HG03095 (cell line): ENCODE data around the gene ABI2.
"Not testable (repeated sequence)": the region's sequence is repeated elsewhere in the genome, so short reads cannot be mapped to it uniquely, and the experiment has no call there.

Experiments used
- ATAC-seq: cut with Tn5 transposase; IDR thresholded peaks from one replicate; pipeline ENCODE4 v1.9.1; 2021; ENCODE audit warnings: moderate library complexity; ENCODE audit not compliant: unreplicated experiment

The ABI2 gene

GRCh38 chr2:203327901-203328759, at the start of gene ABI2:
TSS of gene ABI2 (plus strand) at chr2:203328394. CDS start at chr2:203328515, 121 bp downstream.
- ATAC-seq: peak; percentile 55

GRCh38 chr2:203279288-203279687, 48.9 kb upstream of the ABI2 start:
- ATAC-seq: no peak

GRCh38 chr2:203280428-203281064, 47.6 kb upstream of the ABI2 start:
- no peak for ATAC-seq

- ATAC-seq: no peak
Observed at GRCh38 chr2:203282101-203282500, 46.1 kb upstream of the ABI2 start.

- ATAC-seq: no peak
Observed at GRCh38 chr2:203286532-203286931, 41.7 kb upstream of the ABI2 start.

- ATAC-seq: no peak
Observed at GRCh38 chr2:203301667-203302066, 26.5 kb upstream of the ABI2 start.

- not testable (repeated sequence) for ATAC-seq
Observed at GRCh38 chr2:203302586-203302985, 25.6 kb upstream of the ABI2 start.

GRCh38 chr2:203310688-203311436, 17.3 kb upstream of the ABI2 start:
- no peak for ATAC-seq

GRCh38 chr2:203326356-203326755, 1.8 kb upstream of the ABI2 start:
- ATAC-seq: no peak

GRCh38 chr2:203327582-203327900, 653 bp upstream of the ABI2 start:
- no peak for ATAC-seq

- peak; percentile 51 for ATAC-seq
Observed at GRCh38 chr2:203328760-203329540, 756 bp downstream of the ABI2 start.

GRCh38 chr2:203330434-203330833, 2.2 kb downstream of the ABI2 start:
- ATAC-seq: no peak

GRCh38 chr2:203338322-203338721, 10.1 kb downstream of the ABI2 start:
- ATAC-seq: no peak

GRCh38 chr2:203340791-203341487, 12.7 kb downstream of the ABI2 start:
- no peak for ATAC-seq

- ATAC-seq: no peak
Observed at GRCh38 chr2:203341741-203342310, 13.6 kb downstream of the ABI2 start.

- ATAC-seq: not testable (repeated sequence)
Observed at GRCh38 chr2:203342374-203342773, 14.2 kb downstream of the ABI2 start.

- no peak for ATAC-seq
Observed at GRCh38 chr2:203344667-203345066, 16.5 kb downstream of the ABI2 start.

GRCh38 chr2:203346612-203347011, 18.4 kb downstream of the ABI2 start:
- no peak for ATAC-seq

GRCh38 chr2:203347375-203347774, 19.2 kb downstream of the ABI2 start:
- no peak for ATAC-seq
